ENCODE measurements around the gene SGK2.

SGK2 gene

DNA sequence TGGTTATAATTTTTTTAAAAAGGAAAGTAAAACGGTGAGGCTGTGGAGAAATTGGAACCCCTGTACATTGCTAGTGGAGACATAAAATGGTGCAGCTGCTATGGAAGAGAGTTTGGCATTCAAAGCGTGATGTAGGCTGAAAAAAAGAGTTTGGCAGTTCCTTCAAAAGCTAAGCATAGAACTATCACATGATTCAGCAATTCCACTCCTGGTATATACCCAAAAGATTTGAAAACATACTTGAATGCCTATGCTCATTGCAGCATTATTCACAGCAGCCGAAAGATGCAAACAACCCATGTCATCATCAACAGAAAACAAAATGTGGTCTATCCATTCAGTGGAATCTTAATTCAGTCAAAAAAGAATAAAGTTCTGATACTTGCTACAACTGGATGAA is 4.5 kb upstream of the SGK2 start:
- DNase-seq (ENCODE audit: low spot score) = no peak
- ChIA-PET POLR2A (ENCODE audit: low non-redundant PET) (no interaction called here), CTCF (no interaction called here)
- H3K27ac ChIP-seq = no peak overlapping the region
- TF ChIP-seq, protein P1, sequence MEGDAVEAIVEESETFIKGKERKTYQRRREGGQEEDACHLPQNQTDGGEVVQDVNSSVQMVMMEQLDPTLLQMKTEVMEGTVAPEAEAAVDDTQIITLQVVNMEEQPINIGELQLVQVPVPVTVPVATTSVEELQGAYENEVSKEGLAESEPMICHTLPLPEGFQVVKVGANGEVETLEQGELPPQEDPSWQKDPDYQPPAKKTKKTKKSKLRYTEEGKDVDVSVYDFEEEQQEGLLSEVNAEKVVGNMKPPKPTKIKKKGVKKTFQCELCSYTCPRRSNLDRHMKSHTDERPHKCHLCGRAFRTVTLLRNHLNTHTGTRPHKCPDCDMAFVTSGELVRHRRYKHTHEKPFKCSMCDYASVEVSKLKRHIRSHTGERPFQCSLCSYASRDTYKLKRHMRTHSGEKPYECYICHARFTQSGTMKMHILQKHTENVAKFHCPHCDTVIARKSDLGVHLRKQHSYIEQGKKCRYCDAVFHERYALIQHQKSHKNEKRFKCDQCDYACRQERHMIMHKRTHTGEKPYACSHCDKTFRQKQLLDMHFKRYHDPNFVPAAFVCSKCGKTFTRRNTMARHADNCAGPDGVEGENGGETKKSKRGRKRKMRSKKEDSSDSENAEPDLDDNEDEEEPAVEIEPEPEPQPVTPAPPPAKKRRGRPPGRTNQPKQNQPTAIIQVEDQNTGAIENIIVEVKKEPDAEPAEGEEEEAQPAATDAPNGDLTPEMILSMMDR (conservative IDR thresholded peaks at IDR 0.05; ENCODE audit: low read depth) = no peak

DNA sequence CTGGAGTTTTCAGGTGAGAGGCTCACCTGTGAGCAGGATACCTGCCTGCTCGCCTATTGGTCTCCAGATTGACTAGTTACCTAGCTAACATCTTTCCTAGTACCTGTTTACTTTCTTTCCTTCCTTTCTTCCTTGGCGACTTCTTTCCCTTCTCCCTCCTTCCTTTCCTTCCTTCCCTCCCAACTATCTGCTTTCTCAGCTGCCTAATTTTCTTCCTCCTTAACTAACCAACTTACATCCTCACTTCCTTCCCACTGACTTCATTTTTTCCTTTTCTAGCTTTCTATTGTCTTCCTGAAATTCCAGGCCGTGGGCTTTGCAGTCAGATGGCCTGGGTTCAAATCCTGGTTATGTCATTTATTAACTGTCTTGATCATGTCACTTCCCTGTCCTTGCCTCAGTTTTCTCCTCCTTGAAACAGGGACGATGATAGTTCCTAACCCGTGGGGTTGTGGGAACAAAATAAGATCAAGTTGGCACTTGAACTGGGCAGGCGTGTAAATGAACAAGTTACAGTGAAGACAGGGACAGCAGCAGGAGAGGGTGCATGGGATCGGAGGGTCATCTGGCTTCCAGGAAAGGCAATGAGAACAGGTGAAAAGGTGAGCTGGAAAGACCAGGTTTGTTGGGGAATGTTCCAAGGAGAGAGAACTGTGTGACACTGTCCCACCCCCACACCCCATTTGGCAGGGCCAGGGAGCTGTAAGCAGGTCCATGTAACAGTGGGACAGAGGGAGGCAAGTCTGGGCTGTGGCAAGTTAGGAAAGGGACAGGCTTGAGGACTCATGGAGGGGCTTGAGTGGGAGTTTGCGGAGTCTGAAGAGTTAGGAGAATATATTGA is 540 bp downstream of the SGK2 start:
- ChIA-PET POLR2A (ENCODE audit: low non-redundant PET) (interaction anchor here (0.7 kb wide), 1 partner anchor 11 kb away, joined by 4 read pairs; no protein-coding TSS in a partner anchor), CTCF (interaction anchor here (0.6 to 2.6 kb wide), 5 partner anchors 21 to 448 kb away, joined by 3 to 10 read pairs (median 5); no protein-coding TSS in a partner anchor)
- H3K27ac ChIP-seq = no peak overlapping the region
- no peak for DNase-seq (ENCODE audit: low spot score)
- TF ChIP-seq, protein P1 (conservative IDR thresholded peaks at IDR 0.05; ENCODE audit: low read depth) = no peak

DNA sequence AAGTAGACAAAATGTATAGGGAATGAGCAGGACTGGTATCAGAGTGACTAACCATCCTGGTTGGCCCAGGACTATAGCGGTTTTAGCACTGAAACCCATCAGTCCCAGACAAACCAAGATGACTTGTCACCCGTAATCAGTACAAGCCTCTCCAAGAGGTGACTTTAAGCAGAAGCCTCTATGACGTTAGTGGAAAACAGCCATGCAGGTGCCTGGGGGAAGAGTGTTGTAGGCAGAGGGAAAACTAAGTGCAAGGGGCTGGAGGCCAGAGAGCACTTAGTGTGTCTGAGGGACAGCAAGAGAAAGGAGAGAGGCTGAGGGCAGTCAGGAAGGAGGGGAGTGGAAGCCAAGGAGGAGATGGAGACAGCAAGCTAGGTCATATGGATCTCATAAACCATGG is 2.1 kb downstream of the SGK2 start:
- no peak overlapping the region for H3K27ac ChIP-seq
- POLR2A ChIA-PET (ENCODE audit: low non-redundant PET) = interaction anchor here (0.7 kb wide), 1 partner anchor 30 kb away, joined by 3 read pairs; the partner anchor contains the start of gene IFT52
- CTCF ChIA-PET = interaction anchor here (0.6 to 1.0 kb wide), 3 partner anchors 11 to 1862 kb away, joined by 3 to 5 read pairs (median 3); no protein-coding TSS in a partner anchor
- no peak for DNase-seq (ENCODE audit: low spot score)
- TF ChIP-seq, protein P1 (conservative IDR thresholded peaks at IDR 0.05; ENCODE audit: low read depth) = no peak

DNA sequence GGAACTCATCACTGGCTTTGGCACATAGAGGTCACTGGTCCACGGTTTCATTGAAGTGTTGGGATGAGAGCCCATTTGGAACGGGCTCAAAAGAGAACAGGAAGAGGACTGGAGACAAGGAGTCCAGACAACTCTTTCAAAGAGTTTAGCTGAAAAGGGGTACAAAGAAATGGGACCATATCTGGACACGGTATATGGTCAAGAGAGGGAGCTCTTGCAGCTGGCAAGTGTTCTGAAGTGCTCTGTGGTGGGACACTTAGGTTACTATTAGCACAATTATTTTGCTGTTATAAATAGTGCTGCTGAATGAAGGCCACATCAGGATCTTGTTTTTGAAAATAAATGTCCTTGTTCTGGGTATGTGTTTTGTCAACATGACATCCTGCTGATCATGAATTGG is 4.6 kb downstream of the SGK2 start:
- TF ChIP-seq, protein P1 (conservative IDR thresholded peaks at IDR 0.05; ENCODE audit: low read depth) = no peak
- ChIA-PET CTCF (no interaction called here), POLR2A (ENCODE audit: low non-redundant PET) (no interaction called here)
- DNase-seq (ENCODE audit: low spot score) = no peak
- no peak overlapping the region for H3K27ac ChIP-seq

DNA sequence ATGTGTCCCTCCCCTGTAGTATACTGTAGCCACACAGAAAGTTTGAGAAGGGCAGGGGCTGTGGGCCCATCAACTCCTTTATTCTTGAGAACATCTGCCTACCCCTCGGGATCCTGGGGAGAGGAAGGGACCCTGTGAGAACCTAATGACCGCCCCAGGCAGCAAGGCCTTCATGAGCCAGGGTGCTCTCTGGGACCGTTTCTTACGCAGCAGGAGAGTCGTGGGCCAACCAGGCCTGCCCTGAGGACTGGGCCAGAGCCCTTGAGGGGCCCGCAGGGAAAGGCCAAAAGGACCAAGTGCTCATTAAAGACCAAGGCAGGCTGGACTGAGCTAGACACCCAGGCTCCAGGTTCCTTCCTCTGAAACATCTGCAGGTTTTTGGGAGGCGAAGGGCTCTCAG is 5.2 kb downstream of the SGK2 start:
- no peak overlapping the region for H3K27ac ChIP-seq
- ChIA-PET POLR2A (ENCODE audit: low non-redundant PET) (no interaction called here), CTCF (no interaction called here)
- TF ChIP-seq, protein P1 (conservative IDR thresholded peaks at IDR 0.05; ENCODE audit: low read depth) = no peak
- no peak for DNase-seq (ENCODE audit: low spot score)

DNA sequence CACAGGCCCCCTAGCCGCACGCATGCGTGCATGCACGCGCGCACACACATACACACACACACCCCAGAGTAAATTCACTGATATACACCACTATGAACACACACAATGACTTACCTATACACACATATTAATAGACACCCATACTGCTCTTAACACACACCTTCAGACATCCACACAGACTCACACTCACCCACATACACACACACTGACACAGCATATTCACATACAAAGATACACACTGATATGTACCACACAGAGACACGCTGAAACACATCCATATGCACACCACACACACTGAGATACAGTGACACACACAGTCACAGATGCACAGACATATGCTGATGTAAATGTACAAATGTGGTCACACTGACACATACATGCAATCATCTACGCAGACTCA is 5.6 kb downstream of the SGK2 start:
- no peak overlapping the region for H3K27ac ChIP-seq
- TF ChIP-seq, protein P1 (conservative IDR thresholded peaks at IDR 0.05; ENCODE audit: low read depth) = no peak
- no peak for DNase-seq (ENCODE audit: low spot score)
- ChIA-PET POLR2A (ENCODE audit: low non-redundant PET) (no interaction called here), CTCF (no interaction called here)

Measured in RWPE1 (cell line).